ENCODE data around the gene LRRC46.

Gene LRRC46

GRCh38 chr17:47853616-47854015, 22.1 kb downstream of the LRRC46 start:
- DNase-seq = no peak

DNA sequence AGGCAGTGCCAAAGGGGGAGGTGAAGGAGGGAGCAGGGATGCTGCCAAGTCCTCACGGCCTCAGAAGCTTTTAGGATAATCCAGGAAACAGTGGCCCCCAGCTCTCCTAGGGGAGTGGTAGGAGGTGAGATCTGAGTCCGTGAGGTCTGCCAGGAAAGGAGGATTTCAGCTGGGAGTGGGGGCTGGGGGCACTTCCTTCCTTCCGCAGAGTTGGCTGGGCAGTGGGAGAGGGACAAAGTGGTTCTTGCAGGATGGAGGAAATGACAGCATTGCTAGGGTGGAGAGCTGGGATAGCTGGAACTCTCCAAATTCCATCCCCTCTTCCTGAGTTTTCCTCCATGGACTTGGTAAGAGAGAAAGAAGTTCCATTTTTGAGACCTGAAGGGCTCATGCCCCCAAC, 24.3 kb downstream of the LRRC46 start:
- no peak for DNase-seq

DNA sequence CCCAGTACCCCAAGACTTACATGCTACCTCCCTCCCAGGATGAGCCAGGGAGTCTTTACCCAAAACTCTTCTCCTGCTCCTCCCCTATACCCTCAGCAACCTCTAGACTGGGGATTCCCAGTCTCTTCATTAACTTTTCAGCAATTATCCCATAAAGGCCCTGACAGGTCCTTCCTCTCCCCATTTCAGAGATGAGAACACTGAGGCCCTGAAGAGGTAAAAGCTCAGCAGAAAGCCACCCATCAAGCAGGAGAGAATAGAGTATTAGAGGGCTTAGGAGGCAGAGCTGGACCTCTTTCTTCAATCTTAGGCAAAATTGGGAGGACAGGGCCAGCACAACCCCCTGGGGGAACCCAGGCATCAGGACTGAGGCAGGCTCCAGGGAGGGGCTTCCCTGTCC, 25.4 kb downstream of the LRRC46 start:
- no peak for DNase-seq

DNA sequence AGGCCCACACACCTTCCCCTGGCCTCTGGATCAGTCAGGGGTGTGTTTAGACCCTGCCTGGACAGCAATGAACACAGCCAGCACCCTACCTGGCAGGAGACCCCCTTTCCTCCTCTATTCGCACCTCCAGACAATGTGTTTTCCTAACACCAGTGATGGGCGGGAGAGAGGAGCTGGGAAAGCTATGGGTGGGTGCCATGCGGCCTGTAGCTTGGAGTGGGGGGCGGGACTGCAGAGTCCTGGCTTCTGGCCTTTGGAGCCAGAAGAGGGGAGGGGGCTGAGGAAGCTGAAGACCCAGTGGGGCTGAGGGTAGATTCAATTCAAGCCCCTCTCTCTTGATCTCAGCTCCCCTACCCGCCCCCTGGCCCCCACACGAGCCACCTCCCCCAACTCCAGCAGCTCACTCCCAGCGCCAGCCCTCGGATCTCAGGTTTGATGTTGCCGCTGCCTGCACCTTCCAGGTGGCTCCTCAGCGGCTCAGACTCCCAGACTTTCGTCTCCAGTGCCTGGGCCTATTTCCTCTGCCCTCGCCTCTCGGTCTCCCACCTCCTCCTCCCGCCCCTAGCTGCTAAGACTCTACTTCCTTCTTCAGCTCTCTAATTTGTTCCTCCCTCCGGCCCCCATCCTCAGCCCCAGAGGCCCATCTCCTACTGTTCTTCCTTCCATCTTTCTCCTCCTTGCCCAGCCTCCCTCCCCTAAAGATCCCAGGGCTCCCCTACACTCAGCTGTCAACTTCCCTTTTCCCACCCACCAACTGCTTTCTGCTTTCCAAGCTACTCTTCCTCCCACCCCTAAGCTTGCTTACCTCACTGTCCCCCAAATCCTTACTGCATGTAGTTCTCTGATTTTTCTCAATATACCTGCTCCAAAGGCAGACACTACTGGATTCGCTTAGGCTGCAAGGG, 26.3 kb downstream of the LRRC46 start:
- no peak for DNase-seq

DNA sequence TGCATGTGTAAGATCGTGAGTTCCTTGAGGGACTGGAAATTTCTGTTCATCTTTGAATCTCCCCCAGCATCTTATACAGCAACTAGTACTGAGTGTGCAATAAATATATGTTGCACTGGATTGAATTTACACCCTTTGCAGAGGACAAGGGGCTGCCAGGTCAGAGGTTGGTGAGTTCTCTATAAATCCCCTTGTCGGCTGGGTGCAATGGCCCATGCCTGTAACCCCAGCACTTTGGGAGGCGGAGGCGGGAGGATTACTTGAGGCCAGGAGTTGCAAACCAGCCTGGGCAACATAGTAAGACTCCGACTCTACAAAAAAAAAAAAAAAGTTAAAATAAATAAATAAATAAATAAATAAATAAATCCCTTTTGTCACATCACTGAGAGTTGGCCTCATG, 28.9 kb downstream of the LRRC46 start:
- no peak for DNase-seq

DNA sequence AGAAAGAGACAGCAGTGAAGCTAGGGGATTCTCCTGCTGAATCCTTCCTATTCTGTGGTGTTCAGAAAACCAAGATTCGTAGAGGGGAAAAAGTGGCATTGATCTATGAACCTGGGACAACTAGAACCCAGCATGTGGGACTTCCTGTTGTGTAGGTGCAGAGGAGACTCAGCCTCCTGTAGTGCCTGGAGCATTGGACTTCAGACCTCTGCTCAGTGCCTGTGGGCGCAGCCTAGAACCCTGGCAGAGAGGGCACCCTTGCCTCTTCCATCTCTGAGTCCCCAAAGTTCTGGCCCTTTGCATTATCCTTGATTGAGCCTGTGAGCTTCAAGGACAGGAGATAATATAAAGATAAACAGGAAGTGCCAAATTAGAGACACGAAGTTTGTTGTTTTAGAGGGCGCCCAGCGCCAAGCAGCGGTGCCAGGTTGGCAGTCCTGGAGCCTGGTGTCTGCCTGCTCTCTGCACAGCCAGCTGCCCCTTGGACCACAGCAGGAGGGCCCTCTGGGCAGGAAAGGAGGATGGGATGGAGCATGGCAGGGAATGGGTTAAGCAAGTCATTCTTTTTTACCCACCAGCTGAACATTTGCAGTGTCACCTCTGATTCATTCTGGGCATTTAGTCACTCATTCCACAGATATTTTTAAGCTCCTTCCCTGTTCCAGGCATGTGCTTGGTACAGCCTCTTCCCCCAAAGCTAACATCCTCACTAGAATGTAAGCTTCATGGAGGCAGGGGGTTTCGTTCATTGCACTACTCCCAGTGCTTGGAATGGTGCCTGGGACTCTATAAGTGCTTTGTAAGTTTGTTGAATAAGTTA, 31.4 kb downstream of the LRRC46 start:
- DNase-seq = no peak

DNA sequence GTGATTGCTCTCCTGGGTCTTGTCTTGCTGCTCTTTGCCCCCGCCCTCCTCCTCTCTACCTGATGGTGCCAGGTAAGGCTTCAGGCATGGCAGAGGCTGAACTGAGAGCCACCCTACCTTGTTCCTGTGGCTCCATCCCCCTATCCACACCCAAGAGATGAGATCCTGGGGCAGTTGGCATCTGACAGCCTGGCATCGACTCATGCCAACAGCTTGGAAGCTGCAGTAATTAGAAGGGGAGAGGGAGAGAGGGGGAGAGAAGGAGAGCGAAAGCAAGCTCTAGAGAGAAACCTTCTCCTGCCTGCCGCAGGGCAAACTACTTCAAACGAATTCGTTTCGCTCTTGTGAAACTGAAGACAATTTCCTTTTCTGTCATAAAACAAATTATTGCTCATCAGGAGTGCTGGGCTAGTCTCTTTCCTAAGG, 33.3 kb downstream of the LRRC46 start:
- DNase-seq = no peak

- DNase-seq = no peak
These were observed 35.5 kb downstream of the LRRC46 start for GRCh38 chr17:47866941-47867340.

DNA sequence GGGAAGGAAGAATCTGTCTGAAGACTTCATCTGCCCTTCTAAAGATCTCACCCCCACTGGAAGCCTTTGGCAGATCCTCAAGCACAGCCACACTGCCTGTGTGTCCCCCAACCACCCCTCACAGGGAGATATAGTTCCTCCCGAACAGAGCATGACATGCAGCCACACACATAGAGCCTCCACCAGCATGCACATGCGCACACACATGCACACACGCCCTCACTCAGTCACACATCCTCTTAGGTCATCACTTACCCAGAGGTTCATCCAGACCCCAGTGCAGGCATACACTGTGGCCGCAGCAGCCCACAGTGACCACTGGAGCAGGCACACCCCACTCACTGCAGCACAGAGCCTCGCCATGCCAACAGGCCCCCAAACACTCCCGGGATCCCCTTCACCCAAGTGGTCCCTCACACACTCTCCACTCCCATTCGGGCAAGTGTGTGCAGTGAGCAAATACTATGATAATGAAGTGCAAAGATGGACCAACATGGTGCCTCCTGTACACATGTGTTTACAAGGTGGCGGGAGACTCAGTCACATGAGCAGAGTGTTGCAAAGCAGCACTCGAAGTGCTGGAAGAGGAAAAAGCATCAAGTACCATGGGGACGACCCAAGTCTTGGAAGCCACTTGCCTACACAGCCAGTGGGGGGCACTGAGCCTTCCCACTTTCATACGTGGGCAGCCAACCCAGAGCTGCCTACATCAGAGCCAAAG, 36.5 kb downstream of the LRRC46 start:
- no peak for DNase-seq

DNA sequence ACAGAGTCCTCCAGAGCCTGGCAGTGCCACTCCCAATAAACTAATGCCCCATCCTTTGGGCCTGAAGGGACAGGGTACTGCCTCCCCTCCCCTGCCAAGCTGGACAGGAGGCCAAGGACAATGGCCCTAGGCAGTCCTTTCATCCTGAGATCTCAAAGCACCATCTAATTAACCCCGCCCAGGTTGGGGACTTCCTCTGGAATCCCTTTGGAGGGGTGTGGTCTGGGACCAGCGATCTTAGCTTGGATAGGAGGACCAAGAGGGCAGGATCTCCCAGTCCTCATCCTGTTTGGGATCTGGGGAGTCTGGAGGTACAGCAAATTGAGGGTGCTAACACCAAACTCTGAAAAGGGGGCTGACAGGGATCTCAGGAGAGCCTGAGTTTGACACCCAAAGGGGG, 37.6 kb downstream of the LRRC46 start:
- no peak for DNase-seq

GRCh38 chr17:47870056-47870455, 38.6 kb downstream of the LRRC46 start:
- DNase-seq = no peak

DNA sequence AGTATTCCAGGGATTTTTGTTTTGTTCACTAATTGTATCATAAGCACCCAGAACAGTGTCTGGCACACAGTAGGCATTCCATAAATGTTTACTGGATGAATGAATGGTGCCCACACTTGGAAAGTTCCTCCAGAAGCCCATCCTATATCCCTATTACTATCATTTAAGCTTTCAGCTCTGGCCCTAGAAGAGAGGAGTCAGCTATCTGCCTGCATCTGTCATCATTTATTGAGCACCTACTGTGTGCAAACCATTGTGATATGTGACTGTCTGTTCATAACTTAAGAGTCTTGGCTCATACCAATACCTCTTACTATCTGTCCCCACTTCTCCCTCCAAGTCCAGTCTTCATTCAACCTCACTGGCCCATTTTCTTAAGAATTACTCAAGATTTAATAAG, 39.6 kb downstream of the LRRC46 start:
- DNase-seq = no peak

GRCh38 chr17:47872019-47872650, 40.7 kb downstream of the LRRC46 start:
- DNase-seq = no peak

- no peak for DNase-seq
These were observed 41.2 kb downstream of the LRRC46 start for GRCh38 chr17:47872651-47873161.

DNA sequence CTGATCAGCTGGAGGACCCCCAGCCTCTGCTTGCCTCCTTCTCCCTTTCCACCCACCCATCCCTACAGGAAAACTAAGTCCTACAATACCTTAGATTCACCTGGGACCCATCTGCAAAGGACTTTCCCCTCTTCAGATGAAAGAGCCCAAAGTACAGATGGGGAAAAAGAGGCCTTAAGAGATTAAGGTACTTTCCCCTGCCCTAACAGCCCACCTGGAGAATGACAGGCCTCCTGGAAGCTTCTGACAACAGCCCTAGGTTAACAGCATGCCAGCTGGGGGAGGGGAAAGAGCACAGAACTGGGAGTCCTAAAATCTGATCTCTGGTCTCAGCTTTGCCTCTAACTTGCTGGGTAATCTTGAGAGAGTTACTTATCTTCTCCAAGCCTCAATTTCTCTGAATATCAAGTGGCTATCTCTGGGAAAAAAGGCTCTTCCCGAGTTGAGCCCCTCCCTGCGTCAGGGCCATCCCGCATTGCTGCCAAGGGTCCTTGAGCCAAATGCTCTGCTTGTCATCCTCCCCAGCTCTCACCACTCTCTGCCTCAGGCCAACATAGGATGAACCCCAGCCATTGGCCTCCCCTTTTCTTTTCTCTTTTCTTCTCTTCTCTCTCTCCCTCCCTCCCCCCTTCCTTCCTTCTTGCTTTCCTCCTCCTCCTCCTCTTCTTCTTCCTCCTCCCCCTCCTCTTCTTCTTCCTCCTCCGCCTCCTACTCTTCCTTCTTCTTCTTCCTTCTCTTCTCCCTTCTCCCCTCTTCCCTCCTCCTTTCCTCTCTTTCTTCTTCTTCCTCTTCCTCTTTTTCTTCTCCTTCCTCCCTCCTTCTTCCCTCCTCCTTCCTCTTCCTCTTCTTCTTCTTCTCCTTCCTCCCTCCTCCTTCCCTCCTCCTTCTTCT, 42.0 kb downstream of the LRRC46 start:
- DNase-seq = no peak

DNA sequence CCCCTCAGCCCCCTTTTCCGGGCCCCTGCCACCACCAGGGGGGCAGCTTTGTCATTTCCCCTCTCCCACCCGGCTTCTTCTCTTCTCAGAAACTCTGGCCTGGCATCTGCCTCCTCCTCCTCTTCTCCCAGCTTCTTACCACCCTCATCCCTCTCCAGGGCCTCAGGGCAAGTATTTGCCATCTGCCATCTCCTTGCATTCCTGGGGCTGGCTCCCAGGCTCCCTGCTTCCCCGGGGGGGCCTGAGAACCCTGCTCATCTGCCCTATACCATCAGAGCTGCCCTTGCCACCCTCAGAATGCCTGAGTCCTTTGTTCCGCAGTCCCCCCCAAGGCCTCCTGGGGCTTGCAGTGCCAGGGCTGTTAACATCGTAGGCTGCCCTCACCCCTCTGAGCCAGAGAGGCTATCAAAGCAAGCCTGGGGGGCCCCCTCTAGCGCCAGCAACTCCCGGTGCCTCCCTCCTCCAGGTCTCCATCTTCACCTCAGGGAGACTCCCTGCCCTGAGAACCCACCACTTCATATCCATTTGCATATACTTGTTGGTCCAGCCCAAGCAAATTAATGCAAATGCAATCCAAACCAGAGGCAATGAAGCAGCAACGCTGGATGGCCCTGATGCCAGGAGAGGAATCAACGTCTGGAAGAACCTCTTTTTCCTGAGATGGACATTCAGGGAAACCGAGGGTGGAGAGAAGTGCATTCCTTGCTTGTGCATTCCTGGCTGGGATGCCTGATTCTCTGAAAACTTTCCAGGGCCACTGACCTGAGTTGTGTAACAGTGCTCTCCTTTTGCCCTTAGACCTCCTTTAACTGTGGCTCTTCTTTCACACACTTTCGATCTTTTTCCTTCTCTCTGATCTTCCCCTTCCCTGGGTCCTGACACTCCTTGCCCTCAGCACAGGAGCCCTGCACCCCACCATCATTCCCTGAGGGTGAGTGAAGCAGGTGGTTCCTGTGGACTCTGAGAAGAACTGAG, 43.8 kb downstream of the LRRC46 start:
- no peak for DNase-seq

DNA sequence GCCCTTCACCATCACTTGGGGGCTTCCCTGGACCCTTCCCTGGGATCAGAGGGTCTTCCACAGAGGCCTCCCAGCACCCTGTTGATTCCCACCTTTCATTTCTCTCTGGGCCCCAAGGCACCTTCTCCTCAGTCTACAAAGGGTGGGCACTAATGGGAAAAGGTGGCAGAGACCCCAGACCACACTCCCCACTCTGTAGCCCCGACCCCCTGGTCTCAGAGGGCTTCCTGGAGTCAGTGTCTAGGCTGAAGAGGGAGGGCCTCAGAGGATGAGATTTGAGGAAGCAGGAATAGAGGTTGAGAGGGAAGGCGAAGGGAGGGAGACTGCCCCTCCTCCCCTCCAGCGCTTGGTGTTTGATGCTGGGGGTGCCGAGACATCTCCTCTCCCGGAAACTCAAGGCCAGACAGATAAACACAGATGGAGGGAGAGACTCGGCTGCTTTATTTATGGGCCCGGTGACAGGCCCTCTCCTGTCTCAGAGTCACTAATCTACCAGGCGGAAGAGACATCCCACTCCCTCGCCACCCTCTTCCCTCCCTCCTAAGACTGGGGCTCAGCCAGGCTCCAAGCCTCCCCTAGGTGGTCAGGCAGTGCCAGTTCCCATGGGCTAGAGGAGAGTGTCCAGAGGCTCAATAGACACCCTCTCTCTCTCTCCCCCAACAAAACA, 46.0 kb downstream of the LRRC46 start:
- DNase-seq = no peak

- no peak for DNase-seq
These were observed 46.9 kb downstream of the LRRC46 start for GRCh38 chr17:47878203-47879027.
